T-helper 17 cell (primary cell): ENCODE results near the gene KIAA1671. TPM values are rescaled to one million over a fixed set of nuclear protein-coding genes. Genes with fewer than 3 reads are reported as not detected.

Source experiments
- total RNA-seq, 4 donors: library from RNA in 2 of 4; stranded (reverse) in 2 of 4; gene quantifications; one replicate each; pipeline ENCODE4 v1.2.3 and lab custom pipeline; 2022 to 2026

Gene KIAA1671
- total RNA-seq, 2 donors from 2014 or later, result 1.4 to 3.2 TPM

Other genes with a start within 250 kb of the KIAA1671 start
- not detected for gene PIWIL3, start 178.0 kb upstream of the KIAA1671 start, total RNA-seq
- 1 to 10 TPM in 1 of 2 donors, under 1 TPM in 1; 0.70 to 3.0 TPM for gene SGSM1, start 146.5 kb upstream of the KIAA1671 start, total RNA-seq
- gene LHFPL7, start 6.0 kb upstream of the KIAA1671 start, total RNA-seq, result not detected
- not detected for gene CRYBB3, start 247.1 kb downstream of the KIAA1671 start, total RNA-seq